Ectodermal cell (in vitro differentiated cells): ENCODE results near the gene DNM3.
"Not testable (repeated sequence)": the region's sequence is repeated elsewhere in the genome, so short reads cannot be mapped to it uniquely, and the experiment has no call there.

Experiments
- H3K27ac ChIP-seq: 2 replicates; pipeline ENCODE4 v1.7.0; 2013; ENCODE audit warnings: mild to moderate bottlenecking, low read depth, low read length; ENCODE audit not compliant: insufficient read depth, poor library complexity, severe bottlenecking
- H3K27me3 ChIP-seq: 2 replicates; pipeline ENCODE4 v1.7.0; 2013; ENCODE audit warnings: mild to moderate bottlenecking, low read length; ENCODE audit not compliant: insufficient read depth, control insufficient read depth, poor library complexity, severe bottlenecking
- H3K36me3 ChIP-seq: one replicate; pipeline ENCODE4 v1.7.0; 2013; ENCODE audit warnings: low read length; ENCODE audit not compliant: control insufficient read depth, insufficient read depth
- H3K4me1 ChIP-seq: one replicate; pipeline ENCODE4 v1.7.0; 2013; ENCODE audit warnings: low read length; ENCODE audit not compliant: control insufficient read depth, insufficient read depth
- H3K4me3 ChIP-seq: 2 replicates; pipeline ENCODE4 v1.7.0; 2013; ENCODE audit warnings: low read depth, low read length, control low read depth; ENCODE audit not compliant: insufficient read depth
- H3K9me3 ChIP-seq: 2 replicates; pipeline ENCODE4 v1.7.0; 2013; ENCODE audit warnings: mild to moderate bottlenecking, low read length, moderate library complexity; ENCODE audit not compliant: control insufficient read depth
- WGBS, 2 experiments: methylation state at CpG; one replicate each; pipeline ENCODE4 v1.1.7; 2013; ENCODE audit warnings: missing lambda C conversion rate in 2 of 2; 5-methylcytosine and 5-hydroxymethylcytosine counted together

DNM3 gene

DNA sequence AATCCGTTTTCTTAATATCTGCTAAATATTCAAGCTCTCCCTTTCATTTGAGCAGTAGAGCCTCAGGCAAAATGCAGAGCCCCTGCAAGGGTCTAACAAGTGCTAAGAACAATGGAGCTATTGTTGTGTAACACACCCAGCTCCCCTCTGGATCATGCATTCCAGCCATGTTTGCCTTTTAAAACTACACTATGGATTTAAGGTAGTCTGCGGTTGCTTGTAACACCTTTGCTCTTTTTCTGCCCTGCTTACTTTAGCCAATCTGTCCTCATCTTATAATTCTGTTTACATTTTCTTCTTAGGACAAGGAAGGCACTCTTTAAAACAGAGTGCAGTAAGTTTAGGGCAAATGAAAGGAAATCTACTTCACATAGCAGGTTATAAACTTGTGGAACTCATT is 519.2 kb downstream of the DNM3 start:
- Histone ChIP-seq H3K27me3 (peaks cover 33% of the 10 kb centered on the region), H3K36me3 (no peaks in the 10 kb centered on the region), H3K4me1 (peaks cover 28% of the 10 kb centered on the region), H3K4me3 (no peak overlapping the region), H3K9me3 (no peaks in the 10 kb centered on the region), H3K27ac (no peak overlapping the region)
- WGBS, 2 experiments = 2 to 4% methylated on average over 2 of the region's 2 CpGs

DNA sequence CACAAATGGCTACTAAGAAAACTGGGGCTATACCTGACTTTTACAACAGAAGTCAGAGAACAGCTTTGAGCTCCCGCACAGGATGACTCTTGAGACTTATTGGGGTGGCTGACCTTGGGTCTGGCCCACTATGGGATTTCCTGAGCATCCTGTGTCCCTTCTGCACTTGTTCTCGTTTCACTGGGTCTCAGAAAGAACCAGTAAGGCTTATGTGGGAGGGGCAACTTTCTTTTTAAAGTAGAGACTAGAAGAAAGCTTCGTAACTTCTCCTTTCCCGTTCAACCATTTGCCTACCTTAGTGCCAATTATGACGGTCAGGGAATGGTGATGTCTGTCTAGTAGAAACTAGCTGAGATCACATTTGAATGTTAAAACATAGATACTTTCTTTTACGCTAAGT is 519.7 kb downstream of the DNM3 start:
- H3K27me3 ChIP-seq = peaks cover 33% of the 10 kb centered on the region
- no peak overlapping the region for H3K27ac ChIP-seq
- peaks cover 28% of the 10 kb centered on the region for H3K4me1 ChIP-seq

DNA sequence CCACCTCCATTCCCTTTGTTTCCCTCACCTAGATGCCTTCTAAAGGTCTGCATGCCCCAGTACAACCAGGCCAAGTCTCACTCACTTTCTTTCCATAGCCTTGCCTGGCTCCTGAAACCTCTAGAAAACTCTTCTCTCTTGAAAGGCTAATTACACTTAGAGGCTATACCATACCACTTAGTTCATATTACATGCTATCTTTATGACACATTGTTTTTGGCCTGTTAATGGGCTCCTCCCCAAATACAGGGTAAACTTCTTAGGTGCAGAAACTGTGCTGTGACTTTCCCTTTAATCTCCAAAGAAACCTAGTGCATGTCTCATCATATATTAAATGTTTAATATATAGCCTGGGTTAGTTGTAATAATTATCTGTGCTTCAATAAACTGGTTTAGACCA is 522.6 kb downstream of the DNM3 start:
- peaks cover 33% of the 10 kb centered on the region for H3K27me3 ChIP-seq
- H3K4me1 ChIP-seq = peaks cover 24% of the 10 kb centered on the region
- H3K9me3 ChIP-seq = no peaks in the 10 kb centered on the region
- no peaks in the 10 kb centered on the region for H3K36me3 ChIP-seq
- no peak overlapping the region for H3K27ac ChIP-seq
- no peak overlapping the region for H3K4me3 ChIP-seq

More for the DNA sequence above, 519.7 kb downstream of the DNM3 start:
- no peak overlapping the region for H3K4me3 ChIP-seq
- WGBS, 2 experiments = 62% methylated on average over 6 of the region's 6 CpGs
- H3K9me3 ChIP-seq = no peaks in the 10 kb centered on the region
- no peaks in the 10 kb centered on the region for H3K36me3 ChIP-seq

DNA sequence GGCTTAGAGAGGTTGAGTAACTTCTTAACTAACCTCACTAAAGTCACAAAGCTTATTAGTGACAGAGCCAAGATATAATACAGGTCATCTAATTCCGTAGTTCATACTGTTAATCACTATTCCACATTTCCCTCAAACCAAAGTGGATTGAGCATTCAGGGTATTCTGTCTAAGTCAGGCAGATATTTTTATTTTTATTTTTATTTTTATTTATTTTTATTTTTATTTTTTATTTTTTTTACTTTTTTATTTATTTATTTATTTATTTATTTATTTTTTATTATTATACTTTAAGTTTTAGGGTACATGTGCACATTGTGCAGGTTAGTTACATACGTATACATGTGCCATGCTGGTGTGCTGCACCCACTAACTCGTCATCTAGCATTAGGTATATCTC is 530.3 kb downstream of the DNM3 start:
- not testable (repeated sequence) for H3K4me1 ChIP-seq, H3K27me3 ChIP-seq, H3K4me3 ChIP-seq, H3K27ac ChIP-seq, H3K36me3 ChIP-seq, H3K9me3 ChIP-seq
- 78 to 91% methylated on average over 1 of the region's 3 CpGs for WGBS, 2 experiments

DNA sequence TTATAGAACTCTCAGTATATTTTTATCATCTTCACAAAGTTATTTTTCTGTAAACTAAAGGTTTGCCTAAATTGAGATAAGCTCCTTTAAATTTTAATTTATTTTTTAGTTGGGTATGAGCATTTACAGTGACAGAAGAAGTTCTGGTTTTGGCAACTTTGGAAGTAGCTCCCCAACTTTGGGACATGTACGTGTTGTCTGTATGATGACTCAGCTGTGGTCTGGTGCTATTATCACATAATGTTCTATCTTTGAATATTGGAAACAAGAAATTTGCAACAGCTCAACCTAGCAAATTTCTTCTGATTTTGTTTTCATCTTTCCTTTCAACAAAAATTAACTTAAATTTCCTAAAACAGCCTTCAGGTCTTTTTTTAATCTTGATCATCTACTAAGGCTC is 532.6 kb downstream of the DNM3 start:
- WGBS, 2 experiments = 89% methylated on average over 1 of the region's 1 CpG; no CpG with 5 or more reads in 1 of the 2 experiments
- Histone ChIP-seq H3K4me1 (no peaks in the 10 kb centered on the region), H3K9me3 (no peaks in the 10 kb centered on the region), H3K27me3 (no peaks in the 10 kb centered on the region), H3K36me3 (no peaks in the 10 kb centered on the region), H3K27ac (no peak overlapping the region), H3K4me3 (no peak overlapping the region)

DNA sequence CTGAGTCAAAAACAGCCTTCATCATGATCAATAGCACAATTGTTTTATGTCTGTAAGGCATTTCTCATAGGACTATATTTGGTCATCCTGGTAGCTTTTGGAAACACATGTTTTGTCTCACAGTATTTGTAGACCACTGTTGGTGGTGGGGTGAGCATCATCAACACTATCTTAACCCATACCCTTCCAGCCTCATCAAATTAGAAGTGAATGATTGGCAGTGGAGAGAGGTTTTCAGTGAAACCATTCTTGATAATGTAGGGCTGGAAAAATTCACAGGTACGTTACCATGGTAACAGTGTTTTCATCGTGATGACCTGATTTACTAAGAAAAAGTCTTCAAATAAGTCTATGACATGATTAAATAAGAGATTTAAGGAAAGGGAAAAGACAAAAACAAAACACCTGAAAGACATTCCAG is 533.9 kb downstream of the DNM3 start:
- 72 to 95% methylated on average over 2 of the region's 2 CpGs for WGBS, 2 experiments
- Histone ChIP-seq H3K27me3 (no peaks in the 10 kb centered on the region), H3K36me3 (no peaks in the 10 kb centered on the region), H3K4me1 (no peaks in the 10 kb centered on the region), H3K27ac (no peak overlapping the region), H3K9me3 (no peaks in the 10 kb centered on the region), H3K4me3 (no peak overlapping the region)

DNA sequence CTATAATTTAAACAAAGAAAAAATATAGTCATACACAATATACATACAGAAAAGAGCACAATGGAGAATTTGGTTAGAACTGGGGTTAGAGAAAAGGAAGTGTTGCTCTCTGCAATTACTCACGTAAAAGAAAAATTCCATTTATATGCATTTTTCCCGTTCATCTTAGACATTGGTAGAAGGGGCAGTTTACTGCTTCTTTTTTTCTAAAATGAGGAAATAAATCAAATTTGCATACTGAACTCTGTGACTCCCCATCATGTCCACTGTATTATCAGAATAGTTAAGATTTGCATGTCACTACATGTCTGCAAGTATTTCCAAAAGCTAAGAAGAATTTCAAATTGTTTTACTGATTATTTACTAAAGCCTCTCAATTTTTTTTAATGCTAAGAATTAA is 535.1 kb downstream of the DNM3 start:
- H3K27ac ChIP-seq = no peak overlapping the region
- H3K4me3 ChIP-seq = no peak overlapping the region
- 80 to 94% methylated on average over 1 to 2 of the region's 2 CpGs for WGBS, 2 experiments
- no peaks in the 10 kb centered on the region for H3K27me3 ChIP-seq
- no peaks in the 10 kb centered on the region for H3K9me3 ChIP-seq
- no peaks in the 10 kb centered on the region for H3K36me3 ChIP-seq
- H3K4me1 ChIP-seq = no peaks in the 10 kb centered on the region

DNA sequence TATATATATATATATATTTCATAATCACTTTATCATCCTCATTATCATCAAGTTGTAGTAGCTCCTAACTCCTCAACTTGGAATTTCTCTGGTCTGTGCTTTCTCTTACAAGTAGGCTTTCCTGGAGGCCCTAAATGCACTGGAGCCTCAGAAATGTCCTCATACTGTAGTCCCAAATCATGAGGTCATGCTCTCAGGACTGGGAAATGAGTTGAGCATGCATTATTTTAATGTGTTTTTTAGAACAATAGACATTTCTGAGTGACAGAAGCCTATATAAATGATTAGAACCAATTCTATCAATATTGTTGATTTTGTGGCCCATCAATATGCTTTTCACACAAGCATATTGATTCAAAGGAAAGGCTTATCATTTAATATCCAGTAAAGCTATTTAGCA is 536.3 kb downstream of the DNM3 start:
- no peaks in the 10 kb centered on the region for H3K36me3 ChIP-seq
- H3K4me3 ChIP-seq = no peak overlapping the region
- no peaks in the 10 kb centered on the region for H3K27me3 ChIP-seq
- H3K9me3 ChIP-seq = no peaks in the 10 kb centered on the region
- H3K4me1 ChIP-seq = no peaks in the 10 kb centered on the region
- no peak overlapping the region for H3K27ac ChIP-seq

DNA sequence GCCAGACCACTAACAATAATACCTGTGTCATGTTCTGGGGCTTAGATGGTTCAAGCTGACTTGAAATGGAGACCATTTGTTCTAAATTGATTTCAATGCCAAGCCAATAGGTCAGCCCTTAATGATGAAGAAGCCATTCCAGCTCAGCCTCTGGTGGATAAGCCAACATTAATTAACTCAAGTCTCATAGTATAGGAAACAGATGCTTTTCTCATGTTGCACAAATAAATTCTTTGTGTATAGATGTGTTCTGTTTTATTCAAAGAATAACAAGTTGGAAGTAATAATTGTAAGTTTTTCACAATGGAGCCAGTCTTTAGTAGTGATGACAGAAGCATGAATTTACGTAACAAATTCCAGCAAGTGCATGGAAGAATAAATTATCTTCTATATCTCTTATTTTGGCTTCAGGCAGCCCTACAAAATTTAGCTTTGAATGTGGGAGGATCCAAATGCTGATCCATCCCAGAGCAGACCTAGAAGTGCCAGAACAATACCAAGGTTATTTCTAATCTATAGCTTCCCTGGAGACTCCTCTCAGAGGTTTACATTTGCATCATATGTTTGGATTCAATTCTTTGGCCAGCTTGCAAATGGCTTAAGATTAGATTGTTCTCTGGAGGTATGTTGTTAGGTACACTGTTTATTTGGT is 536.9 kb downstream of the DNM3 start:
- peaks cover 3% of the 10 kb centered on the region for H3K4me1 ChIP-seq
- H3K27me3 ChIP-seq = no peaks in the 10 kb centered on the region
- WGBS, 2 experiments = 90 to 100% methylated on average over 1 of the region's 1 CpG
- H3K36me3 ChIP-seq = no peaks in the 10 kb centered on the region
- no peak overlapping the region for H3K4me3 ChIP-seq
- H3K27ac ChIP-seq = no peak overlapping the region
- no peaks in the 10 kb centered on the region for H3K9me3 ChIP-seq

DNA sequence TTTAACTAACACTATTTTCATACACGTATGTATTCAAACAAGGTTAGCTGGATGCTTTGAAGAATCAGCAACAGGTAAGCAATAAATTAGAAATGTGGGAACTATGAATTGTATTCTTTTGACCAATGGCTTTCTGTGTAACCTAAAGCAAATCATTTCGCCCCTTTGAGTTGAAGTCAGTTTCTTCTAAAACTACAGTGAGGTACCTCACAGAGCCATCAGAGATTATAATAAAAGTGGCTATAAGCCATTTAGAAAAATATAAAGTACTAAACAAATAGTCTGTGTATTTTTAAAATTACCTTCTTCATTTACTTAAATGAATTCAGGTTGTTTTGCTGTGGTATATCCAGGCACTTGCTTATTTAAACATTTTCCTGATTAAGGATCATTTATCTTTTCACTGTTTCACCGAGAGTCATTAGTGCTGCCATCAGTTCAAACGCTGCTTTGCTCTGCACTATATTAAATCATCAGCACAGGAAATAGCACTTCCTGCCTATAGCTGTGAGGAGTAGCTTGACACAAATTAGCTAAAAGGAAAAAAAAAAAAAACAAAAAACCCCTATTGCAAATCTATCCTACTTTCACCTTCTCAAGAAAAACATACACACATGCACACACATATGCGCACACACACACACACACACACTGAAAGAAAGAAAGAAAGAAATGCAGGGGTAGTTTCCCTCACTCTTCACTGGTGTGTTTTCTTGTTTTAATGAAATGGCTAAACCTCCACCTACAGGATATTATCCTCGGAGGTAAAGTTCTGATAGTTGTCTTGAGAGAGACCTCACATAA is 539.3 kb downstream of the DNM3 start:
- Histone ChIP-seq H3K27me3 (no peaks in the 10 kb centered on the region), H3K9me3 (no peaks in the 10 kb centered on the region), H3K27ac (no peak overlapping the region), H3K4me1 (peaks cover 6% of the 10 kb centered on the region), H3K36me3 (no peaks in the 10 kb centered on the region), H3K4me3 (no peak overlapping the region)
- WGBS, 2 experiments = 86 to 89% methylated on average over 4 to 5 of the region's 6 CpGs
